GM20000 (cell line): ENCODE measurements around the gene RGS6.
"Not testable (repeated sequence)": the region's sequence is repeated elsewhere in the genome, so short reads cannot be mapped to it uniquely, and the experiment has no call there.

ENCODE experiments used
- DNase-seq: peaks from one replicate; pipeline ENCODE4 v3.0.0; 2012; ENCODE audit warnings: low spot score
- CTCF ChIP-seq: IDR thresholded peaks from 2 replicates; pipeline ENCODE4 v1.5.1; 2012; ENCODE audit warnings: mild to moderate bottlenecking, control low read depth; ENCODE audit errors: extremely low read depth, missing control alignments

RGS6 gene

GRCh38 chr14:71931492-71932228 lies 569 bp upstream of the RGS6 start:
- no peak for TF ChIP-seq CTCF
- peak; percentile 51 for DNase-seq

GRCh38 chr14:71933001-71933587 lies 865 bp downstream of the RGS6 start:
- TF ChIP-seq CTCF: no peak
- peak; percentile 33 for DNase-seq

GRCh38 chr14:71938273-71938672 lies 6.0 kb downstream of the RGS6 start:
- DNase-seq: not testable (repeated sequence)

- DNase-seq: not testable (repeated sequence)
These were observed 7.1 kb downstream of the RGS6 start for GRCh38 chr14:71939344-71939743.

- DNase-seq: not testable (repeated sequence)
These were observed 8.3 kb downstream of the RGS6 start for GRCh38 chr14:71940500-71940899.

GRCh38 chr14:71941616-71942015 lies 9.4 kb downstream of the RGS6 start:
- not testable (repeated sequence) for DNase-seq

- no peak for DNase-seq
- no peak for TF ChIP-seq CTCF
These were observed 10.9 kb downstream of the RGS6 start for GRCh38 chr14:71942904-71943694.

- DNase-seq: no peak
- TF ChIP-seq CTCF: no peak
These were observed 11.4 kb downstream of the RGS6 start for GRCh38 chr14:71943695-71944018.

- DNase-seq: no peak
- TF ChIP-seq CTCF: no peak
These were observed 15.8 kb downstream of the RGS6 start for GRCh38 chr14:71947947-71948500.
